Measurements from ENCODE around the gene AGO4.

- TF ChIP-seq POLR2AphosphoS5 (IDR thresholded peaks at IDR 0.05) (no peak), CTCF (IDR thresholded peaks at IDR 0.05) (no peak), POLR2A (IDR thresholded peaks at IDR 0.05) (no peak), EP300 (IDR thresholded peaks at IDR 0.05) (no peak)
Observed at GRCh38 chr1:35850716-35851115, 42.9 kb downstream of the AGO4 start.

Data from gastroesophageal sphincter (tissue), 3 donors.